HepG2 (cell line): ENCODE results near the gene NLRC5. TPM values are rescaled to one million over a fixed set of nuclear protein-coding genes. Genes with fewer than 3 reads are reported as not detected.

Experiments
- ATAC-seq: fragments of 200-7000 bp; cut with Tn5 transposase; 3 replicates; pipeline ENCODE4 v1.9.1; 2020; ENCODE audit warnings: mild to moderate bottlenecking, moderate library complexity
- BruUV-seq: library from RNA; stranded (reverse); fragments of 400-500 nt; replicated peaks from 2 replicates; lab custom pipeline; 2021; lab: Mats Ljungman, UMichigan
- CTCF ChIA-PET: fragments of 300-600 bp; formaldehyde crosslinking; extraction: SDS; loops from one replicate; lab custom pipeline; 2021; ENCODE audit warnings: low total read pairs, inconsistent platforms, low intra/inter-chr PET ratio; lab: Yijun Ruan, JAX
- POLR2A ChIA-PET: fragments of 350-600 bp; sonication (Branson Sonifier 250); formaldehyde crosslinking; loops from one replicate; lab custom pipeline; 2020; ENCODE audit warnings: antibody characterized with exemption, inconsistent platforms; lab: Yijun Ruan, JAX
- DNase-seq: peaks from one replicate; pipeline ENCODE4 v3.0.0-alpha.2; 2015; ENCODE audit warnings: low spot score
- FAIRE-seq: peaks from 3 replicates; lab custom pipeline; 2011; peaks lifted over from hg19 to GRCh38; lab: Jason Lieb, UNC
- H2AFZ ChIP-seq: one replicate; pipeline ENCODE4 v1.6.1; 2011; ENCODE audit warnings: low read length, inconsistent platforms
- H3K27ac ChIP-seq: fragments of 300-600 bp; 3 replicates; pipeline ENCODE4 v1.8.0; 2011; ENCODE audit warnings: mixed run types, mild to moderate bottlenecking, mixed read lengths, low read length, inconsistent platforms; ENCODE audit not compliant: insufficient read depth; ENCODE audit errors: extremely low read length
- H3K27me3 ChIP-seq, 2 experiments: fragments of 200-600 bp in 1 of 2; 2 replicates in 1 of 2; 3 replicates in 1 of 2; pipeline versions ENCODE4 v1.6.0 to v1.8.0; 2011; ENCODE audit warnings: low read length in 2 of 2, mild to moderate bottlenecking in 2 of 2, moderate library complexity in 2 of 2, inconsistent platforms in 1 of 2; ENCODE audit not compliant: insufficient read depth in 2 of 2, control insufficient read depth in 1 of 2
- H3K36me3 ChIP-seq, 2 experiments: fragments of 200-600 bp in 1 of 2; replicated peaks in 1 of 2; 2 replicates in 1 of 2; 3 replicates in 1 of 2; pipeline versions ENCODE4 v1.5.1 to v1.8.0; 2011; ENCODE audit warnings: low read length in 2 of 2, inconsistent platforms in 1 of 2; ENCODE audit not compliant: insufficient read depth in 2 of 2, control insufficient read depth in 1 of 2
- H3K4me1 ChIP-seq: 2 replicates; pipeline ENCODE4 v1.5.1; 2012; ENCODE audit warnings: low read length, inconsistent platforms; ENCODE audit not compliant: insufficient read depth
- H3K4me2 ChIP-seq: 2 replicates; pipeline ENCODE4 v1.6.0; 2011; ENCODE audit warnings: low read depth, low read length, inconsistent platforms
- H3K4me3 ChIP-seq, 3 experiments: fragments of 200-600 bp in 1 of 3; sonication (generic), shearing (Covaris generic) in 1 of 3; replicated peaks in 1 of 3; 2 replicates each; pipeline ENCODE4 v1.5.1; 2011 to 2016; ENCODE audit warnings: low read length in 3 of 3, inconsistent platforms in 2 of 3, low read depth in 2 of 3, mild to moderate bottlenecking in 2 of 3, control low read depth in 1 of 3, mixed read lengths in 1 of 3; ENCODE audit not compliant: insufficient read depth in 1 of 3
- H3K79me2 ChIP-seq: one replicate; pipeline ENCODE4 v1.6.1; 2011; ENCODE audit warnings: low read length, inconsistent platforms; ENCODE audit not compliant: insufficient read depth
- H3K9ac ChIP-seq: 2 replicates; pipeline ENCODE4 v1.6.0; 2011; ENCODE audit warnings: mild to moderate bottlenecking, low read depth, low read length, inconsistent platforms; ENCODE audit not compliant: insufficient read depth
- H3K9me3 ChIP-seq: 2 replicates; pipeline ENCODE4 v1.5.1; 2012; ENCODE audit warnings: mild to moderate bottlenecking, low read length
- H4K20me1 ChIP-seq: 2 replicates; pipeline ENCODE4 v1.6.0; 2011; ENCODE audit warnings: inconsistent platforms, mild to moderate bottlenecking, low read length, moderate library complexity; ENCODE audit not compliant: insufficient read depth
- ARNT ChIP-seq: fragments of 450-650 bp; IDR thresholded peaks from 2 replicates; pipeline ENCODE4 v1.6.1; 2017
- ASH2L ChIP-seq: fragments of 300-600, 200-600 bp; sonication (generic); IDR thresholded peaks from 2 replicates; pipeline ENCODE4 v1.7.0; 2017; ENCODE audit warnings: low read depth, mild to moderate bottlenecking, moderate library complexity, mixed read lengths, low read length; ENCODE audit not compliant: insufficient read length
- ATF4 ChIP-seq, 2 experiments: fragments of 450-650 bp in 1 of 2; sonication (generic) in 1 of 2; formaldehyde crosslinking; IDR thresholded peaks; 2 replicates each; pipeline versions ENCODE4 v1.5.0 to v1.8.0; 2020 to 2022; ENCODE audit warnings: mild to moderate bottlenecking in 1 of 2, missing genetic modification reagents in 1 of 2
- HNRNPL ChIP-seq: fragments of 200-400 bp; formaldehyde crosslinking; IDR thresholded peaks from 2 replicates; pipeline ENCODE4 v1.6.1; 2017; ENCODE audit warnings: mild to moderate bottlenecking, low read depth, low read length
- HOXA5 ChIP-seq: sonication (generic); formaldehyde crosslinking; IDR thresholded peaks from 2 replicates; pipeline ENCODE4 v1.4.0; 2020; ENCODE audit warnings: missing genetic modification reagents
- KDM5B ChIP-seq: sonication (generic); formaldehyde crosslinking; IDR thresholded peaks from 2 replicates; pipeline ENCODE4 v1.4.0; 2020; ENCODE audit warnings: missing genetic modification reagents, mild to moderate bottlenecking, borderline replicate concordance
- KLF13 ChIP-seq: sonication (generic); formaldehyde crosslinking; IDR thresholded peaks from 2 replicates; pipeline ENCODE4 v1.4.0; 2020; ENCODE audit warnings: mild to moderate bottlenecking, missing genetic modification reagents
- MXD3 ChIP-seq: IDR thresholded peaks from 2 replicates; pipeline ENCODE4 v1.6.1; 2016; ENCODE audit warnings: mild to moderate bottlenecking, missing biosample characterization, missing genetic modification reagents
- NBN ChIP-seq: fragments of 450-650 bp; conservative IDR thresholded peaks from 2 replicates; pipeline ENCODE4 v1.6.1; 2017
- YEATS4 ChIP-seq: sonication (generic); formaldehyde crosslinking; IDR thresholded peaks from 2 replicates; pipeline ENCODE4 v1.4.0; 2020; ENCODE audit warnings: missing genetic modification reagents, borderline replicate concordance
- ZFP37 ChIP-seq: sonication (generic); formaldehyde crosslinking; IDR thresholded peaks from 2 replicates; pipeline ENCODE4 v1.4.0; 2020; ENCODE audit warnings: missing genetic modification reagents, borderline replicate concordance
- ZFX ChIP-seq: sonication (generic); formaldehyde crosslinking; IDR thresholded peaks from 2 replicates; pipeline ENCODE4 v1.4.0; 2020; ENCODE audit warnings: mild to moderate bottlenecking, low read depth, missing genetic modification reagents, moderate library complexity
- ZNF34 ChIP-seq: sonication (generic); formaldehyde crosslinking; IDR thresholded peaks from 2 replicates; pipeline ENCODE4 v1.4.0; 2020; ENCODE audit warnings: mild to moderate bottlenecking, missing genetic modification reagents, borderline replicate concordance
- ZNF446 ChIP-seq: sonication (generic); formaldehyde crosslinking; IDR thresholded peaks from 2 replicates; pipeline ENCODE4 v1.5.0; 2020; ENCODE audit warnings: mild to moderate bottlenecking, missing genetic modification reagents
- ZNF557 ChIP-seq: sonication (generic); formaldehyde crosslinking; IDR thresholded peaks from 2 replicates; pipeline ENCODE4 v1.4.0; 2020; ENCODE audit warnings: missing genetic modification reagents
- ZNF672 ChIP-seq: sonication (generic); formaldehyde crosslinking; IDR thresholded peaks from 2 replicates; pipeline ENCODE4 v1.8.1; 2022; ENCODE audit warnings: missing genetic modification reagents
- ZSCAN29 ChIP-seq: sonication (generic); formaldehyde crosslinking; conservative IDR thresholded peaks from 2 replicates; pipeline ENCODE4 v1.4.0; 2020; ENCODE audit warnings: mild to moderate bottlenecking, missing genetic modification reagents
- WGBS: methylation state at CpG from one replicate; pipeline ENCODE4 v1.1.6; 2017; ENCODE audit warnings: low lambda C conversion rate; 5-methylcytosine and 5-hydroxymethylcytosine counted together
- in situ Hi-C: cut with HindIII; loops from 2 replicates; pipeline ENCODE4 v1.10.0; 2017; ENCODE audit warnings: low pct_unique_long_range_greater_than_20kb; ENCODE audit not compliant: extremely low pct_ligation_motif_present
- intact Hi-C: fragments of 100-400 bp; cut with micrococcal nuclease; formaldehyde crosslinking; loops from one replicate; pipeline ENCODE4 v1.10.0; 2022; ENCODE audit not compliant: unreplicated experiment
- polyA plus RNA-seq, 8 experiments: library from polyadenylated mRNA; depleted of rRNA in 3 of 8; stranded (reverse) in 7 of 8; unstranded in 1 of 8; fragments of >200 nt; fragmentation: Illumina TruSeq in 4 of 8; extraction: Trizol in 4 of 8; gene quantifications; 2 replicates each; pipeline versions ENCODE4 v1.2.1 to v1.2.3, GENCODE V29; 2011 to 2016; ENCODE audit warnings: low read depth in 4 of 8, missing spikeins in 1 of 8, mixed read lengths in 1 of 8; ENCODE audit not compliant: insufficient read depth in 1 of 8
- total RNA-seq, 5 experiments: library from RNA; depleted of rRNA; stranded (reverse); fragments of >200 nt; fragmentation: Illumina TruSeq; extraction: Trizol; gene quantifications; 2 replicates each; pipeline ENCODE4 v1.2.3, GENCODE V29; 2016; ENCODE audit warnings: low read depth in 1 of 5

Gene NLRC5
- total and polyA plus RNA-seq, 2 of the 13 experiments (the other 11 are each of a cell fraction or from before 2014, with no cell fraction given): 6.3 to 12.7 TPM

- in situ Hi-C loops: no loop called here
- Histone ChIP-seq H2AFZ (no peak overlapping the region), H3K4me3 (no peak overlapping the region), H3K4me1 (peaks cover 8% of the 10 kb centered on the region), H3K4me2 (no peak overlapping the region), H4K20me1 (no peaks in the 10 kb centered on the region), H3K27me3 (no peaks in the 10 kb centered on the region)
- DNase-seq (no peak), ATAC-seq (no peak)
- intact Hi-C loops: no loop called here
- no TSS peak for BruUV-seq
- TF ChIP-seq ZNF34 (no peak), HOXA5 (CRISPR knock-in tag) (no peak), ASH2L (no peak), ZNF672 (no peak), ZFX (CRISPR knock-in tag) (no peak), MXD3 (CRISPR knock-in tag) (no peak), ARNT (no peak)
- TF ChIP-seq, all 625 proteins: peak for 0
- Histone ChIP-seq H3K79me2 (no peaks in the 10 kb centered on the region), H3K9ac (no peak overlapping the region), H3K27ac (no peak overlapping the region), H3K9me3 (no peaks in the 10 kb centered on the region), H3K36me3 (no peaks in the 10 kb centered on the region)
- ChIA-PET CTCF (no interaction called here), POLR2A (no interaction called here)
- WGBS: 72% methylated on average over 13 of the region's 13 CpGs
- FAIRE-seq: no peak
Observed at GRCh38 chr16:57012353-57012752, 23.0 kb downstream of the NLRC5 start.

- ATAC-seq (no peak), DNase-seq (no peak), FAIRE-seq (peak; percentile 49)
- no peaks in the 10 kb centered on the region for H3K27me3 ChIP-seq
- no TSS peak for BruUV-seq
- in situ Hi-C loops: no loop called here
- no peaks in the 10 kb centered on the region for H3K36me3 ChIP-seq
- H4K20me1 ChIP-seq: no peaks in the 10 kb centered on the region
- no peak overlapping the region for H3K9ac ChIP-seq
- H3K4me1 ChIP-seq: no peaks in the 10 kb centered on the region
- ChIA-PET CTCF (no interaction called here), POLR2A (no interaction called here)
- 60% methylated on average over 2 of the region's 2 CpGs for WGBS
- no peak overlapping the region for H3K4me2 ChIP-seq
- H3K27ac ChIP-seq: no peak overlapping the region
- no peaks in the 10 kb centered on the region for H3K79me2 ChIP-seq
- H3K4me3 ChIP-seq: no peak overlapping the region
- H2AFZ ChIP-seq: no peak overlapping the region
- H3K9me3 ChIP-seq: no peaks in the 10 kb centered on the region
- TF ChIP-seq YEATS4 (CRISPR knock-in tag): no peak
- no peak for TF ChIP-seq KLF13 (CRISPR knock-in tag)
- TF ChIP-seq ZNF446 (CRISPR knock-in tag): no peak
- no peak for TF ChIP-seq KDM5B (CRISPR knock-in tag)
- TF ChIP-seq ZSCAN29: no peak
- no peak for TF ChIP-seq NBN
- TF ChIP-seq ZNF557 (CRISPR knock-in tag): no peak
- TF ChIP-seq HNRNPL: no peak
- no peak for TF ChIP-seq ATF4 (CRISPR knock-in tag; IDR thresholded peaks at IDR 0.05)
- no peak for TF ChIP-seq ZFP37
- intact Hi-C loops: no loop called here
Observed at GRCh38 chr16:57013229-57013628, 23.9 kb downstream of the NLRC5 start.
